ENCODE measurements around the gene SEC14L3. TPM values are rescaled to one million over a fixed set of nuclear protein-coding genes. Genes with fewer than 3 reads are reported as not detected.

The SEC14L3 gene
- total and polyA plus RNA-seq, 2 of the 13 experiments (the other 11 are each of a cell fraction or from before 2014, with no cell fraction given) = not detected

GRCh38 chr22:30422481-30423300, 49.1 kb downstream of the SEC14L3 start (continued):
- TF ChIP-seq ATM (IDR thresholded peaks at IDR 0.05; ENCODE audit: borderline replicate concordance) (no peak), E2F5 (CRISPR knock-in tag; conservative IDR thresholded peaks at IDR 0.05) (no peak), NCOA5 (CRISPR knock-in tag; IDR thresholded peaks at IDR 0.05) (no peak), SOX13 (IDR thresholded peaks at IDR 0.05) (no peak), SOX13 (CRISPR knock-in tag; conservative IDR thresholded peaks at IDR 0.05 in 1 of 2, IDR thresholded peaks at IDR 0.05 in 1 of 2) (no peak), IKZF1 (IDR thresholded peaks at IDR 0.05) (no peak), ZNF263 (CRISPR knock-in tag; IDR thresholded peaks at IDR 0.05) (no peak), MBNL3 (CRISPR knock-in tag; conservative IDR thresholded peaks at IDR 0.05) (no peak), GTF2F1 (IDR thresholded peaks at IDR 0.05; ENCODE audit: low read length) (no peak), ATAD3A (CRISPR knock-in tag; IDR thresholded peaks at IDR 0.05) (no peak), ZIK1 (CRISPR knock-in tag; IDR thresholded peaks at IDR 0.05; ENCODE audit: borderline replicate concordance, low read depth) (no peak), ZNF75D (CRISPR knock-in tag; IDR thresholded peaks at IDR 0.05; ENCODE audit: borderline replicate concordance) (no peak), SMARCC2 (IDR thresholded peaks at IDR 0.05) (no peak), SMAD9 (CRISPR knock-in tag; IDR thresholded peaks at IDR 0.05) (no peak), HNRNPK (IDR thresholded peaks at IDR 0.05; ENCODE audit: low read depth, low read length, poor library complexity, severe bottlenecking) (no peak), ATF3 (CRISPR knock-in tag; IDR thresholded peaks at IDR 0.05) (no peak; the same call in 1 of the 2 replicates), SP2 (CRISPR knock-in tag; IDR thresholded peaks at IDR 0.05) (no peak), ZBTB7A (CRISPR knock-in tag; IDR thresholded peaks at IDR 0.05) (no peak)
- TF ChIP-seq, protein P1, sequence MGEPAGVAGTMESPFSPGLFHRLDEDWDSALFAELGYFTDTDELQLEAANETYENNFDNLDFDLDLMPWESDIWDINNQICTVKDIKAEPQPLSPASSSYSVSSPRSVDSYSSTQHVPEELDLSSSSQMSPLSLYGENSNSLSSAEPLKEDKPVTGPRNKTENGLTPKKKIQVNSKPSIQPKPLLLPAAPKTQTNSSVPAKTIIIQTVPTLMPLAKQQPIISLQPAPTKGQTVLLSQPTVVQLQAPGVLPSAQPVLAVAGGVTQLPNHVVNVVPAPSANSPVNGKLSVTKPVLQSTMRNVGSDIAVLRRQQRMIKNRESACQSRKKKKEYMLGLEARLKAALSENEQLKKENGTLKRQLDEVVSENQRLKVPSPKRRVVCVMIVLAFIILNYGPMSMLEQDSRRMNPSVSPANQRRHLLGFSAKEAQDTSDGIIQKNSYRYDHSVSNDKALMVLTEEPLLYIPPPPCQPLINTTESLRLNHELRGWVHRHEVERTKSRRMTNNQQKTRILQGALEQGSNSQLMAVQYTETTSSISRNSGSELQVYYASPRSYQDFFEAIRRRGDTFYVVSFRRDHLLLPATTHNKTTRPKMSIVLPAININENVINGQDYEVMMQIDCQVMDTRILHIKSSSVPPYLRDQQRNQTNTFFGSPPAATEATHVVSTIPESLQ (CRISPR knock-in tag; conservative IDR thresholded peaks at IDR 0.05) = no peak
- TF ChIP-seq, protein P2, sequence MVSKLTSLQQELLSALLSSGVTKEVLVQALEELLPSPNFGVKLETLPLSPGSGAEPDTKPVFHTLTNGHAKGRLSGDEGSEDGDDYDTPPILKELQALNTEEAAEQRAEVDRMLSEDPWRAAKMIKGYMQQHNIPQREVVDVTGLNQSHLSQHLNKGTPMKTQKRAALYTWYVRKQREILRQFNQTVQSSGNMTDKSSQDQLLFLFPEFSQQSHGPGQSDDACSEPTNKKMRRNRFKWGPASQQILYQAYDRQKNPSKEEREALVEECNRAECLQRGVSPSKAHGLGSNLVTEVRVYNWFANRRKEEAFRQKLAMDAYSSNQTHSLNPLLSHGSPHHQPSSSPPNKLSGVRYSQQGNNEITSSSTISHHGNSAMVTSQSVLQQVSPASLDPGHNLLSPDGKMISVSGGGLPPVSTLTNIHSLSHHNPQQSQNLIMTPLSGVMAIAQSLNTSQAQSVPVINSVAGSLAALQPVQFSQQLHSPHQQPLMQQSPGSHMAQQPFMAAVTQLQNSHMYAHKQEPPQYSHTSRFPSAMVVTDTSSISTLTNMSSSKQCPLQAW (CRISPR knock-in tag; IDR thresholded peaks at IDR 0.05) = 0 out of 2 replicates have a peak, but pooled peaks have one; percentile 75
- TF ChIP-seq, protein P3, sequence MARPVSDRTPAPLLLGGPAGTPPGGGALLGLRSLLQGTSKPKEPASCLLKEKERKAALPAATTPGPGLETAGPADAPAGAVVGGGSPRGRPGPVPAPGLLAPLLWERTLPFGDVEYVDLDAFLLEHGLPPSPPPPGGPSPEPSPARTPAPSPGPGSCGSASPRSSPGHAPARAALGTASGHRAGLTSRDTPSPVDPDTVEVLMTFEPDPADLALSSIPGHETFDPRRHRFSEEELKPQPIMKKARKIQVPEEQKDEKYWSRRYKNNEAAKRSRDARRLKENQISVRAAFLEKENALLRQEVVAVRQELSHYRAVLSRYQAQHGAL (CRISPR knock-in tag; IDR thresholded peaks at IDR 0.05; ENCODE audit: not compliant biosample characterization) = peak; percentile 1
- TF ChIP-seq, protein P4, sequence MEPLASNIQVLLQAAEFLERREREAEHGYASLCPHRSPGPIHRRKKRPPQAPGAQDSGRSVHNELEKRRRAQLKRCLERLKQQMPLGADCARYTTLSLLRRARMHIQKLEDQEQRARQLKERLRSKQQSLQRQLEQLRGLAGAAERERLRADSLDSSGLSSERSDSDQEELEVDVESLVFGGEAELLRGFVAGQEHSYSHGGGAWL (CRISPR knock-in tag; IDR thresholded peaks at IDR 0.05) = no peak

All from HepG2 (cell line).